ENCODE measurements around the gene RNF182.

- TF ChIP-seq CTCF (IDR thresholded peaks at IDR 0.05) (no peak), POLR2A (IDR thresholded peaks at IDR 0.05) (no peak)
These were observed 39.2 kb upstream of the RNF182 start for GRCh38 chr6:13885601-13886000.

Measured in thyroid gland (tissue), 4 donors.